IMR-90 (cell line): ENCODE data around the gene B4GALT7. TPM values are rescaled to one million over a fixed set of nuclear protein-coding genes. Genes with fewer than 3 reads are reported as not detected.

Source experiments
- ATAC-seq: fragments of 200-7000 bp; cut with Tn5 transposase; 2 replicates; pipeline ENCODE4 v1.9.1; 2020; ENCODE audit warnings: low read depth, mild to moderate bottlenecking, moderate library complexity
- BruUV-seq: library from RNA; stranded (reverse); fragments of 400-500 nt; replicated peaks from 2 replicates; lab custom pipeline; 2021; lab: Mats Ljungman, UMichigan
- CTCF ChIA-PET: fragments of 300-600 bp; formaldehyde crosslinking; extraction: SDS; loops from one replicate; lab custom pipeline; 2021; ENCODE audit warnings: antibody characterized with exemption; lab: Yijun Ruan, JAX
- POLR2A ChIA-PET: fragments of 300-600 bp; sonication (Branson Sonifier 250); formaldehyde crosslinking; loops from one replicate; lab custom pipeline; 2022; ENCODE audit warnings: antibody characterized with exemption; ENCODE audit not compliant: unreplicated experiment; lab: Charles Lee
- DNase-seq: peaks from one replicate; pipeline ENCODE4 v3.0.0; 2013
- H2AFZ ChIP-seq: replicated peaks from 2 replicates; pipeline ENCODE3; 2013; ENCODE audit warnings: low read length, mild to moderate bottlenecking; ENCODE audit not compliant: poor library complexity
- H2AK5ac ChIP-seq: 2 replicates; pipeline ENCODE4 v1.6.1; 2013; ENCODE audit warnings: low read depth, low read length, inconsistent platforms
- H2AK9ac ChIP-seq: replicated peaks from 2 replicates; pipeline ENCODE3; 2013; ENCODE audit warnings: mild to moderate bottlenecking, low read depth, low read length, moderate library complexity; ENCODE audit not compliant: poor library complexity
- H2BK120ac ChIP-seq: 2 replicates; pipeline ENCODE4 v1.6.1; 2013; ENCODE audit warnings: low read depth, low read length, inconsistent platforms
- H2BK15ac ChIP-seq: 3 replicates; pipeline ENCODE4 v1.6.1; 2013; ENCODE audit warnings: low read depth, low read length, inconsistent platforms
- H2BK20ac ChIP-seq: 2 replicates; pipeline ENCODE4 v1.6.1; 2013; ENCODE audit warnings: low read depth, mild to moderate bottlenecking, inconsistent platforms, low read length, moderate library complexity
- H2BK5ac ChIP-seq: 2 replicates; pipeline ENCODE4 v1.6.1; 2013; ENCODE audit warnings: mild to moderate bottlenecking, low read depth, low read length, inconsistent platforms; ENCODE audit not compliant: poor library complexity, severe bottlenecking
- H3K14ac ChIP-seq: replicated peaks from 2 replicates; pipeline ENCODE4 v1.6.1; 2013; ENCODE audit warnings: low read depth, low read length, inconsistent platforms
- H3K18ac ChIP-seq: 2 replicates; pipeline ENCODE4 v1.6.1; 2013; ENCODE audit warnings: low read depth, low read length, control low read depth
- H3K23ac ChIP-seq: 2 replicates; pipeline ENCODE4 v1.6.1; 2013; ENCODE audit warnings: low read depth, low read length, inconsistent platforms
- H3K27ac ChIP-seq: 2 replicates; pipeline ENCODE4 v1.5.1; 2013; ENCODE audit warnings: mild to moderate bottlenecking, control low read depth, low read length; ENCODE audit not compliant: insufficient read depth
- H3K27me3 ChIP-seq: 2 replicates; pipeline ENCODE4 v1.6.1; 2013; ENCODE audit warnings: low read length; ENCODE audit not compliant: control insufficient read depth, insufficient read depth
- H3K36me3 ChIP-seq: 2 replicates; pipeline ENCODE4 v1.6.1; 2013; ENCODE audit warnings: low read length, mixed read lengths; ENCODE audit not compliant: control insufficient read depth, insufficient read depth
- H3K4ac ChIP-seq: 2 replicates; pipeline ENCODE4 v1.6.1; 2013; ENCODE audit warnings: low read depth, low read length, inconsistent platforms
- H3K4me1 ChIP-seq: 2 replicates; pipeline ENCODE4 v1.6.1; 2013; ENCODE audit warnings: low read length, mixed read lengths; ENCODE audit not compliant: control insufficient read depth, insufficient read depth
- H3K4me2 ChIP-seq: 2 replicates; pipeline ENCODE4 v1.6.1; 2013; ENCODE audit warnings: low read depth, mild to moderate bottlenecking, control low read depth, low read length, moderate library complexity
- H3K4me3 ChIP-seq: 2 replicates; pipeline ENCODE4 v1.5.1; 2013; ENCODE audit warnings: low read depth, mild to moderate bottlenecking, control low read depth, low read length, moderate library complexity; ENCODE audit not compliant: insufficient read depth
- H3K56ac ChIP-seq: 2 replicates; pipeline ENCODE4 v1.6.1; 2013; ENCODE audit warnings: low read length, inconsistent platforms; ENCODE audit not compliant: insufficient read depth; ENCODE audit errors: extremely low read depth
- H3K79me1 ChIP-seq, 2 experiments: 2 replicates each; pipeline ENCODE4 v1.6.1; 2013; ENCODE audit warnings: low read length in 2 of 2, inconsistent platforms in 1 of 2, low read depth in 1 of 2
- H3K9ac ChIP-seq: 2 replicates; pipeline ENCODE4 v1.6.1; 2013; ENCODE audit warnings: low read depth, low read length, control low read depth
- H3K9me1 ChIP-seq: 2 replicates; pipeline ENCODE4 v1.6.1; 2013; ENCODE audit warnings: low read length, inconsistent platforms; ENCODE audit not compliant: insufficient read depth
- H3K9me3 ChIP-seq: 2 replicates; pipeline ENCODE4 v1.6.1; 2013; ENCODE audit warnings: low read length; ENCODE audit not compliant: control insufficient read depth, insufficient read depth
- H4K20me1 ChIP-seq: 2 replicates; pipeline ENCODE4 v1.6.1; 2013; ENCODE audit warnings: low read length, inconsistent platforms; ENCODE audit not compliant: insufficient read depth
- H4K5ac ChIP-seq: 2 replicates; pipeline ENCODE4 v1.6.1; 2013; ENCODE audit warnings: mild to moderate bottlenecking, low read depth, low read length, control low read depth
- H4K8ac ChIP-seq, 2 experiments: 2 replicates each; pipeline ENCODE4 v1.6.1; 2013; ENCODE audit warnings: low read depth in 2 of 2, low read length in 2 of 2, control low read depth in 1 of 2, inconsistent platforms in 1 of 2
- H4K91ac ChIP-seq: 2 replicates; pipeline ENCODE4 v1.6.1; 2013; ENCODE audit warnings: low read depth, low read length, inconsistent platforms; ENCODE audit not compliant: insufficient read depth
- CTCF ChIP-seq: conservative IDR thresholded peaks from 2 replicates; pipeline ENCODE4 v1.5.1; 2012; ENCODE audit warnings: mild to moderate bottlenecking, low read depth, low read length, improper control_type of control experiment
- MXI1 ChIP-seq: IDR thresholded peaks from 2 replicates; pipeline ENCODE4 v1.6.1; 2012; ENCODE audit warnings: low read depth, mild to moderate bottlenecking, low read length, moderate library complexity, borderline replicate concordance
- SMC3 ChIP-seq: fragments of 150-350 bp; IDR thresholded peaks from 2 replicates; pipeline ENCODE4 v1.6.1; 2016; ENCODE audit warnings: low read depth, mild to moderate bottlenecking, antibody characterized with exemption, low read length, moderate library complexity
- WGBS, 2 experiments: methylation state at CpG; one replicate each; pipeline versions ENCODE4 v1.1.5 to v1.1.7; 2013; ENCODE audit warnings: missing lambda C conversion rate in 2 of 2; ENCODE audit not compliant: insufficient read length in 1 of 2; ENCODE audit errors: extremely low coverage in 2 of 2; 5-methylcytosine and 5-hydroxymethylcytosine counted together
- dilution Hi-C: fragments of 300-500 bp; cut with HindIII; formaldehyde crosslinking; loops from one replicate; pipeline ENCODE4 v1.14.3; 2018; ENCODE audit warnings: low sequenced_read_pairs; ENCODE audit not compliant: unreplicated experiment
- in situ Hi-C: fragments of 300-500 bp; cut with MboI; formaldehyde crosslinking; loops from 3 replicates; pipeline ENCODE4 v1.14.3; 2019; ENCODE audit warnings: low sequenced_read_pairs, inconsistent platforms, mixed read lengths
- intact Hi-C: fragments of 100-400 bp; cut with micrococcal nuclease; formaldehyde crosslinking; loops from 2 replicates; pipeline ENCODE4 v1.10.0; 2022
- polyA plus RNA-seq, 3 experiments: library from polyadenylated mRNA; depleted of rRNA; stranded (reverse); fragments of >200 nt; gene quantifications; 2 replicates each; pipeline ENCODE4 v1.2.3, GENCODE V29; 2012; ENCODE audit warnings: low replicate concordance in 1 of 3
- total RNA-seq: library from RNA; depleted of rRNA; stranded (reverse); fragments of >200 nt; gene quantifications from 2 replicates; pipeline ENCODE4 v1.2.3, GENCODE V29; 2012

B4GALT7 gene
- total and polyA plus RNA-seq, 2 of the 4 experiments (the other 2 are of a cell fraction) = 29.2 to 79.6 TPM

- peak overlapping the region; percentile 14; the same call in 1 of the 2 replicates for H4K91ac ChIP-seq
- peaks cover 21% of the 10 kb centered on the region for H3K4me1 ChIP-seq
- peak overlapping the region; percentile 50 for H2AK5ac ChIP-seq
- H3K18ac ChIP-seq = no peak overlapping the region
- peaks cover 3 to 58% of the 10 kb centered on the region in 2 experiments; a peak in 3 of 4 replicates for H3K79me1 ChIP-seq
- no peak for DNase-seq
- H3K4me2 ChIP-seq = peak overlapping the region; percentile 98
- peak overlapping the region; percentile 75 for H3K4ac ChIP-seq
- H4K8ac ChIP-seq = peak overlapping the region; percentile 12 to 47; a peak in 2 of 4 replicates
- peak overlapping the region; percentile 71 for H3K56ac ChIP-seq
- peak overlapping the region; percentile 72 for H2AFZ ChIP-seq
- H3K23ac ChIP-seq = peak overlapping the region; percentile 88
- H2BK15ac ChIP-seq = no peak overlapping the region
- H2AK9ac ChIP-seq = peak overlapping the region; percentile 94
- no peaks in the 10 kb centered on the region for H3K27me3 ChIP-seq
- H3K36me3 ChIP-seq = peaks cover 5% of the 10 kb centered on the region; the same call in 1 of the 2 replicates
- H2BK120ac ChIP-seq = no peak overlapping the region
- ChIA-PET POLR2A (no interaction called here), CTCF (no interaction called here)
- H3K27ac ChIP-seq = peak overlapping the region; percentile 80
- peak overlapping the region; percentile 92 for H3K4me3 ChIP-seq
- H2BK20ac ChIP-seq = no peak overlapping the region
- peak overlapping the region; percentile 38 for H3K14ac ChIP-seq
- peaks cover 26% of the 10 kb centered on the region for H3K9me1 ChIP-seq
- H4K20me1 ChIP-seq = peaks cover 42% of the 10 kb centered on the region
- H3K9ac ChIP-seq = peak overlapping the region; percentile 88
- peak; percentile 61; the same call in 1 of the 2 replicates for TF ChIP-seq MXI1
- TF ChIP-seq CTCF = 0 out of 2 replicates have a peak, but pooled peaks have one; percentile 2
- TF ChIP-seq SMC3 = no peak
- in situ Hi-C loops (no loop called here), intact Hi-C loops (loop anchor here (2.0 kb wide), 1 partner anchor 40 kb away; the partner anchor contains the start of gene TMED9), dilution Hi-C loops (no loop called here)
- no TSS peak for BruUV-seq
- H3K9me3 ChIP-seq = no peaks in the 10 kb centered on the region
- peak overlapping the region; percentile 66 for H2BK5ac ChIP-seq
- 4% methylated on average over 5 of the region's 16 CpGs; no CpG with 5 or more reads in 1 of the 2 experiments for WGBS, 2 experiments
- ATAC-seq = peak; percentile 27
- 0 out of 2 replicates have a peak overlapping the region, but pooled peaks have one; percentile 4 for H4K5ac ChIP-seq
These were observed 47.0 kb upstream of the B4GALT7 start for GRCh38 chr5:177552839-177553455.
